Body of pancreas (tissue), 4 donors: ENCODE data around the gene EFCAB6.

Source experiments
- CTCF ChIP-seq, 7 experiments: fragments of 450-650 bp in 4 of 7; fragments of 200-600 bp in 3 of 7; sonication (generic) in 3 of 7; IDR thresholded peaks; one replicate each; pipeline ENCODE4 v1.5.1; 2016 to 2019; ENCODE audit warnings: antibody characterized with exemption in 7 of 7
- POLR2A ChIP-seq, 3 donors: fragments of 450-650 bp; IDR thresholded peaks; one replicate each; pipeline ENCODE4 v1.6.1; 2016; ENCODE audit warnings: antibody characterized with exemption in 3 of 3, mild to moderate bottlenecking in 2 of 3

DNA sequence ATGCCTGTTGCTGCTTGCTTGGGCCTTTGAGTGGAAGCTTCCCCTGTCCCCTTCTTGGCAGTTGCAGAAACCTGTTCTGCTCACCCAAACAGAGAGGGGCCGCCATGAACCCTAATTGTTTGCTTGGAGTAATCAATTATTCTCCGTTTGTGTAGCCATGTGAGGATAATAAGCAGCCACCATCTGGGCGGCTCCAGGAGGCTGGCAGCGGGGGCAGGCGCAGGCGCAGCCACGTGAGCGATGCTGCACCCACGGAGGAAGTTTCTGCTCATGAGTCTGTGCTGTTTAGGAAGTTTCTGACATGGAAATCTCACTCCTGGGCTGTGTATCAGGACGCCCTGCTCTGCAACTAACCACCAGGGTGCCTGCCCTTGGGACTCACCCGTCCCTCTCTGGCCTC, 310.2 kb downstream of the EFCAB6 start:
- no peak for TF ChIP-seq CTCF (IDR thresholded peaks at IDR 0.05)
- TF ChIP-seq POLR2A (IDR thresholded peaks at IDR 0.05): no peak
